IMR-90 (cell line): ENCODE measurements around the gene AKAP13. TPM values are rescaled to one million over a fixed set of nuclear protein-coding genes. Genes with fewer than 3 reads are reported as not detected.

Experiments used
- ATAC-seq: fragments of 200-7000 bp; cut with Tn5 transposase; 2 replicates; pipeline ENCODE4 v1.9.1; 2020; ENCODE audit warnings: low read depth, mild to moderate bottlenecking, moderate library complexity
- BruUV-seq: library from RNA; stranded (reverse); fragments of 400-500 nt; replicated peaks from 2 replicates; lab custom pipeline; 2021; lab: Mats Ljungman, UMichigan
- CTCF ChIA-PET: fragments of 300-600 bp; formaldehyde crosslinking; extraction: SDS; loops from one replicate; lab custom pipeline; 2021; ENCODE audit warnings: antibody characterized with exemption; lab: Yijun Ruan, JAX
- POLR2A ChIA-PET: fragments of 300-600 bp; sonication (Branson Sonifier 250); formaldehyde crosslinking; loops from one replicate; lab custom pipeline; 2022; ENCODE audit warnings: antibody characterized with exemption; ENCODE audit not compliant: unreplicated experiment; lab: Charles Lee
- DNase-seq: peaks from one replicate; pipeline ENCODE4 v3.0.0; 2013
- H2AFZ ChIP-seq: replicated peaks from 2 replicates; pipeline ENCODE3; 2013; ENCODE audit warnings: low read length, mild to moderate bottlenecking; ENCODE audit not compliant: poor library complexity
- H2AK5ac ChIP-seq: 2 replicates; pipeline ENCODE4 v1.6.1; 2013; ENCODE audit warnings: low read depth, low read length, inconsistent platforms
- H2AK9ac ChIP-seq: replicated peaks from 2 replicates; pipeline ENCODE3; 2013; ENCODE audit warnings: mild to moderate bottlenecking, low read depth, low read length, moderate library complexity; ENCODE audit not compliant: poor library complexity
- H2BK120ac ChIP-seq: 2 replicates; pipeline ENCODE4 v1.6.1; 2013; ENCODE audit warnings: low read depth, low read length, inconsistent platforms
- H2BK15ac ChIP-seq: 3 replicates; pipeline ENCODE4 v1.6.1; 2013; ENCODE audit warnings: low read depth, low read length, inconsistent platforms
- H2BK20ac ChIP-seq: 2 replicates; pipeline ENCODE4 v1.6.1; 2013; ENCODE audit warnings: low read depth, mild to moderate bottlenecking, inconsistent platforms, low read length, moderate library complexity
- H2BK5ac ChIP-seq: 2 replicates; pipeline ENCODE4 v1.6.1; 2013; ENCODE audit warnings: mild to moderate bottlenecking, low read depth, low read length, inconsistent platforms; ENCODE audit not compliant: poor library complexity, severe bottlenecking
- H3K14ac ChIP-seq: replicated peaks from 2 replicates; pipeline ENCODE4 v1.6.1; 2013; ENCODE audit warnings: low read depth, low read length, inconsistent platforms
- H3K18ac ChIP-seq: 2 replicates; pipeline ENCODE4 v1.6.1; 2013; ENCODE audit warnings: low read depth, low read length, control low read depth
- H3K23ac ChIP-seq: 2 replicates; pipeline ENCODE4 v1.6.1; 2013; ENCODE audit warnings: low read depth, low read length, inconsistent platforms
- H3K27ac ChIP-seq: 2 replicates; pipeline ENCODE4 v1.5.1; 2013; ENCODE audit warnings: mild to moderate bottlenecking, control low read depth, low read length; ENCODE audit not compliant: insufficient read depth
- H3K27me3 ChIP-seq: 2 replicates; pipeline ENCODE4 v1.6.1; 2013; ENCODE audit warnings: low read length; ENCODE audit not compliant: control insufficient read depth, insufficient read depth
- H3K36me3 ChIP-seq: 2 replicates; pipeline ENCODE4 v1.6.1; 2013; ENCODE audit warnings: low read length, mixed read lengths; ENCODE audit not compliant: control insufficient read depth, insufficient read depth
- H3K4ac ChIP-seq: 2 replicates; pipeline ENCODE4 v1.6.1; 2013; ENCODE audit warnings: low read depth, low read length, inconsistent platforms
- H3K4me1 ChIP-seq: 2 replicates; pipeline ENCODE4 v1.6.1; 2013; ENCODE audit warnings: low read length, mixed read lengths; ENCODE audit not compliant: control insufficient read depth, insufficient read depth
- H3K4me2 ChIP-seq: 2 replicates; pipeline ENCODE4 v1.6.1; 2013; ENCODE audit warnings: low read depth, mild to moderate bottlenecking, control low read depth, low read length, moderate library complexity
- H3K4me3 ChIP-seq: 2 replicates; pipeline ENCODE4 v1.5.1; 2013; ENCODE audit warnings: low read depth, mild to moderate bottlenecking, control low read depth, low read length, moderate library complexity; ENCODE audit not compliant: insufficient read depth
- H3K56ac ChIP-seq: 2 replicates; pipeline ENCODE4 v1.6.1; 2013; ENCODE audit warnings: low read length, inconsistent platforms; ENCODE audit not compliant: insufficient read depth; ENCODE audit errors: extremely low read depth
- H3K79me1 ChIP-seq, 2 experiments: 2 replicates each; pipeline ENCODE4 v1.6.1; 2013; ENCODE audit warnings: low read length in 2 of 2, inconsistent platforms in 1 of 2, low read depth in 1 of 2
- H3K9ac ChIP-seq: 2 replicates; pipeline ENCODE4 v1.6.1; 2013; ENCODE audit warnings: low read depth, low read length, control low read depth
- H3K9me1 ChIP-seq: 2 replicates; pipeline ENCODE4 v1.6.1; 2013; ENCODE audit warnings: low read length, inconsistent platforms; ENCODE audit not compliant: insufficient read depth
- H3K9me3 ChIP-seq: 2 replicates; pipeline ENCODE4 v1.6.1; 2013; ENCODE audit warnings: low read length; ENCODE audit not compliant: control insufficient read depth, insufficient read depth
- H4K20me1 ChIP-seq: 2 replicates; pipeline ENCODE4 v1.6.1; 2013; ENCODE audit warnings: low read length, inconsistent platforms; ENCODE audit not compliant: insufficient read depth
- H4K5ac ChIP-seq: 2 replicates; pipeline ENCODE4 v1.6.1; 2013; ENCODE audit warnings: mild to moderate bottlenecking, low read depth, low read length, control low read depth
- H4K8ac ChIP-seq, 2 experiments: 2 replicates each; pipeline ENCODE4 v1.6.1; 2013; ENCODE audit warnings: low read depth in 2 of 2, low read length in 2 of 2, control low read depth in 1 of 2, inconsistent platforms in 1 of 2
- H4K91ac ChIP-seq: 2 replicates; pipeline ENCODE4 v1.6.1; 2013; ENCODE audit warnings: low read depth, low read length, inconsistent platforms; ENCODE audit not compliant: insufficient read depth
- BHLHE40 ChIP-seq: fragments of 150-350 bp; IDR thresholded peaks from 2 replicates; pipeline ENCODE4 v1.6.1; 2016; ENCODE audit warnings: mild to moderate bottlenecking, low read depth, low read length
- CEBPB ChIP-seq: IDR thresholded peaks from 2 replicates; pipeline ENCODE4 v1.6.1; 2012; ENCODE audit warnings: low read depth, low read length, improper control_type of control experiment
- CHD1 ChIP-seq: IDR thresholded peaks from 2 replicates; pipeline ENCODE4 v1.6.1; 2012; ENCODE audit warnings: low read depth, low read length, improper control_type of control experiment
- MXI1 ChIP-seq: IDR thresholded peaks from 2 replicates; pipeline ENCODE4 v1.6.1; 2012; ENCODE audit warnings: low read depth, mild to moderate bottlenecking, low read length, moderate library complexity, borderline replicate concordance
- NFE2L2 ChIP-seq: fragments of 150-350 bp; IDR thresholded peaks from 2 replicates; pipeline ENCODE4 v1.6.1; 2016; ENCODE audit warnings: low read depth, mild to moderate bottlenecking, low read length
- POLR2A ChIP-seq: IDR thresholded peaks from 2 replicates; pipeline ENCODE4 v1.6.1; 2012; ENCODE audit warnings: mild to moderate bottlenecking, low read depth, low read length
- RCOR1 ChIP-seq: IDR thresholded peaks from 2 replicates; pipeline ENCODE4 v1.6.1; 2012; ENCODE audit warnings: mild to moderate bottlenecking, low read length, improper control_type of control experiment; ENCODE audit not compliant: insufficient replicate concordance
- WGBS, 2 experiments: methylation state at CpG; one replicate each; pipeline versions ENCODE4 v1.1.5 to v1.1.7; 2013; ENCODE audit warnings: missing lambda C conversion rate in 2 of 2; ENCODE audit not compliant: insufficient read length in 1 of 2; ENCODE audit errors: extremely low coverage in 2 of 2; 5-methylcytosine and 5-hydroxymethylcytosine counted together
- dilution Hi-C: fragments of 300-500 bp; cut with HindIII; formaldehyde crosslinking; loops from one replicate; pipeline ENCODE4 v1.14.3; 2018; ENCODE audit warnings: low sequenced_read_pairs; ENCODE audit not compliant: unreplicated experiment
- in situ Hi-C: fragments of 300-500 bp; cut with MboI; formaldehyde crosslinking; loops from 3 replicates; pipeline ENCODE4 v1.14.3; 2019; ENCODE audit warnings: low sequenced_read_pairs, inconsistent platforms, mixed read lengths
- intact Hi-C: fragments of 100-400 bp; cut with micrococcal nuclease; formaldehyde crosslinking; loops from 2 replicates; pipeline ENCODE4 v1.10.0; 2022
- polyA plus RNA-seq, 3 experiments: library from polyadenylated mRNA; depleted of rRNA; stranded (reverse); fragments of >200 nt; gene quantifications; 2 replicates each; pipeline ENCODE4 v1.2.3, GENCODE V29; 2012; ENCODE audit warnings: low replicate concordance in 1 of 3
- total RNA-seq: library from RNA; depleted of rRNA; stranded (reverse); fragments of >200 nt; gene quantifications from 2 replicates; pipeline ENCODE4 v1.2.3, GENCODE V29; 2012
- TF ChIP-seq, protein P1 (sequence below): conservative IDR thresholded peaks from 2 replicates; pipeline ENCODE4 v1.5.1; 2012; ENCODE audit warnings: mild to moderate bottlenecking, low read depth, low read length, improper control_type of control experiment

Gene AKAP13
- total and polyA plus RNA-seq, 2 of the 4 experiments (the other 2 are of a cell fraction): 10.4 to 46.4 TPM

DNA sequence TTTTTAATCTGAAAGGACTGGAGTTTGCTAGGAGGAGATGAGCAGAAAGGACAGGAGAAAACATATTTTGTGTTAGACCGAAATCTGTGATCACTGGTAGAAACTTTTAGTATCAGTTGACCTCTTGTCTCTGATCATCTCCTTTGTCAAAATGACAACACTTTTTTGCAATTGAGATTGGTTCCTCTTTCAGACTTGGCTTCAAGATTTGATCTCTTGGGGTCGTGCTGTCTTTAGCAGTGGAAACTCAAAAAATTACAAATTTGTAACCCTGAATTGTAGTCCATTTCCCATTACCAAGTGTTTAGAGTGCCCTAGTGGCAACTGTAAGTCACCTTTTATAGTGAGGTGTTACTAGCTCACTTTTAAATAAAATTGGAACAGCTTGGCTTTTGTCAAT is 306.9 kb downstream of the AKAP13 start:
- TF ChIP-seq, protein P1, sequence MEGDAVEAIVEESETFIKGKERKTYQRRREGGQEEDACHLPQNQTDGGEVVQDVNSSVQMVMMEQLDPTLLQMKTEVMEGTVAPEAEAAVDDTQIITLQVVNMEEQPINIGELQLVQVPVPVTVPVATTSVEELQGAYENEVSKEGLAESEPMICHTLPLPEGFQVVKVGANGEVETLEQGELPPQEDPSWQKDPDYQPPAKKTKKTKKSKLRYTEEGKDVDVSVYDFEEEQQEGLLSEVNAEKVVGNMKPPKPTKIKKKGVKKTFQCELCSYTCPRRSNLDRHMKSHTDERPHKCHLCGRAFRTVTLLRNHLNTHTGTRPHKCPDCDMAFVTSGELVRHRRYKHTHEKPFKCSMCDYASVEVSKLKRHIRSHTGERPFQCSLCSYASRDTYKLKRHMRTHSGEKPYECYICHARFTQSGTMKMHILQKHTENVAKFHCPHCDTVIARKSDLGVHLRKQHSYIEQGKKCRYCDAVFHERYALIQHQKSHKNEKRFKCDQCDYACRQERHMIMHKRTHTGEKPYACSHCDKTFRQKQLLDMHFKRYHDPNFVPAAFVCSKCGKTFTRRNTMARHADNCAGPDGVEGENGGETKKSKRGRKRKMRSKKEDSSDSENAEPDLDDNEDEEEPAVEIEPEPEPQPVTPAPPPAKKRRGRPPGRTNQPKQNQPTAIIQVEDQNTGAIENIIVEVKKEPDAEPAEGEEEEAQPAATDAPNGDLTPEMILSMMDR: no peak
- TF ChIP-seq NFE2L2 (no peak), CHD1 (no peak), RCOR1 (no peak), POLR2A (no peak), BHLHE40 (no peak), MXI1 (no peak), CEBPB (no peak)
- intact Hi-C loops (no loop called here), dilution Hi-C loops (no loop called here), in situ Hi-C loops (no loop called here)
- peaks cover 2% of the 10 kb centered on the region; the same call in 1 of the 2 replicates for H3K4me1 ChIP-seq
- H3K4me3 ChIP-seq: no peak overlapping the region
- no peak overlapping the region for H3K14ac ChIP-seq
- no CpG with 5 or more reads among the region's 2 CpGs for WGBS, 2 experiments
- H3K4me2 ChIP-seq: no peak overlapping the region
- no peak overlapping the region for H3K9ac ChIP-seq
- H2BK5ac ChIP-seq: no peak overlapping the region
- ChIA-PET POLR2A (interaction anchor here (0.6 kb wide), 1 partner anchor 47 kb away, joined by 5 read pairs; no protein-coding TSS in a partner anchor), CTCF (no interaction called here)
- no peak overlapping the region for H4K5ac ChIP-seq
- no TSS peak for BruUV-seq
- H3K9me3 ChIP-seq: no peaks in the 10 kb centered on the region
- H3K23ac ChIP-seq: no peak overlapping the region
- no peak overlapping the region for H2AK5ac ChIP-seq
- ATAC-seq (no peak), DNase-seq (no peak)
- no peak overlapping the region for H2BK20ac ChIP-seq
- no peak overlapping the region for H4K8ac ChIP-seq
- peaks cover 11% of the 10 kb centered on the region for H3K36me3 ChIP-seq
- H3K27ac ChIP-seq: no peak overlapping the region
- no peaks in the 10 kb centered on the region for H4K20me1 ChIP-seq
- H3K56ac ChIP-seq: no peak overlapping the region
- no peaks in the 10 kb centered on the region for H3K27me3 ChIP-seq
- H2AFZ ChIP-seq: no peak overlapping the region
- H2BK120ac ChIP-seq: no peak overlapping the region
- no peak overlapping the region for H4K91ac ChIP-seq
- H3K79me1 ChIP-seq: peaks cover 6 to 16% of the 10 kb centered on the region in 2 experiments; a peak in 2 of 4 replicates
- H3K9me1 ChIP-seq: peaks cover 9% of the 10 kb centered on the region; the same call in 1 of the 2 replicates
- no peak overlapping the region for H2BK15ac ChIP-seq
- H3K4ac ChIP-seq: no peak overlapping the region
- no peak overlapping the region for H3K18ac ChIP-seq
- H2AK9ac ChIP-seq: no peak overlapping the region
